GM21825 (cell line): ENCODE results near the gene SLC17A7.
"Not testable (repeated sequence)": the region's sequence is repeated elsewhere in the genome, so short reads cannot be mapped to it uniquely, and the experiment has no call there.

Experiments
- ATAC-seq: cut with Tn5 transposase; IDR thresholded peaks from one replicate; pipeline ENCODE4 v1.9.1; 2021; ENCODE audit warnings: mild to moderate bottlenecking, moderate library complexity; ENCODE audit not compliant: unreplicated experiment

Gene SLC17A7

GRCh38 chr19:49441210-49441959 is at the start of gene SLC17A7:
Gene SLC17A7 (minus strand): TSS chr19:49441527. CDS start chr19:49441379, 148 bp downstream.
- no peak for ATAC-seq

GRCh38 chr19:49490287-49491029 is 49.1 kb upstream of the SLC17A7 start:
- no peak for ATAC-seq

- ATAC-seq: no peak
Measured at GRCh38 chr19:49489601-49490167, 48.4 kb upstream of the SLC17A7 start.

- no peak for ATAC-seq
Measured at GRCh38 chr19:49488863-49489537, 47.7 kb upstream of the SLC17A7 start.

- ATAC-seq: no peak
Measured at GRCh38 chr19:49488046-49488862, 46.9 kb upstream of the SLC17A7 start.

- peak; percentile 84 for ATAC-seq
Measured at GRCh38 chr19:49487277-49488045, 46.1 kb upstream of the SLC17A7 start, which contains the start of gene RPL13A. Gene RPL13A (plus strand): TSS chr19:49487608. CDS start chr19:49487630, 22 bp downstream.

- no peak for ATAC-seq
Measured at GRCh38 chr19:49486710-49487276, 45.5 kb upstream of the SLC17A7 start.

GRCh38 chr19:49486232-49486631 is 44.9 kb upstream of the SLC17A7 start:
- no peak for ATAC-seq

GRCh38 chr19:49481020-49481683 is 39.8 kb upstream of the SLC17A7 start:
- ATAC-seq: no peak

- no peak for ATAC-seq
Measured at GRCh38 chr19:49479975-49480628, 38.8 kb upstream of the SLC17A7 start.

- ATAC-seq: no peak
Measured at GRCh38 chr19:49475995-49476880, 34.9 kb upstream of the SLC17A7 start.

GRCh38 chr19:49475191-49475917 is 34.0 kb upstream of the SLC17A7 start:
- no peak for ATAC-seq

GRCh38 chr19:49474542-49474924 is 33.2 kb upstream of the SLC17A7 start:
- no peak for ATAC-seq

GRCh38 chr19:49473868-49474541 is 32.7 kb upstream of the SLC17A7 start, which contains the start of gene FLT3LG:
Gene FLT3LG (plus strand): TSS chr19:49474215. CDS start chr19:49474640, 425 bp downstream.
- ATAC-seq: peak; percentile 43

GRCh38 chr19:49473501-49473867 is 32.2 kb upstream of the SLC17A7 start:
- ATAC-seq: not testable (repeated sequence)

GRCh38 chr19:49472936-49473335 is 31.6 kb upstream of the SLC17A7 start:
- ATAC-seq: no peak
